Fibroblast of lung (primary cell): ENCODE measurements around the gene TOX2. TPM values are rescaled to one million over a fixed set of nuclear protein-coding genes. Genes with fewer than 3 reads are reported as not detected.

Experiments used
- DNase-seq, 2 donors: peaks; one replicate each; pipeline versions ENCODE4 v3.0.0 to v3.0.0-alpha.2; 2010; ENCODE audit warnings: low read depth in 2 of 2
- H2AFZ ChIP-seq: 2 replicates; pipeline ENCODE4 v1.5.1; 2012; ENCODE audit warnings: low read length, control low read depth, inconsistent platforms
- H3K27ac ChIP-seq: 2 replicates; pipeline ENCODE4 v1.5.1; 2011; ENCODE audit warnings: low read length, control low read depth; ENCODE audit not compliant: insufficient read depth
- H3K27me3 ChIP-seq: 2 replicates; pipeline ENCODE4 v1.5.1; 2011; ENCODE audit warnings: mild to moderate bottlenecking, low read length; ENCODE audit not compliant: control insufficient read depth, insufficient read depth
- H3K36me3 ChIP-seq: 2 replicates; pipeline ENCODE4 v1.5.1; 2011; ENCODE audit warnings: low read length; ENCODE audit not compliant: control insufficient read depth, insufficient read depth
- H3K4me1 ChIP-seq: 2 replicates; pipeline ENCODE4 v1.5.1; 2011; ENCODE audit warnings: low read length; ENCODE audit not compliant: control insufficient read depth, insufficient read depth; ENCODE audit errors: extremely low read depth
- H3K4me2 ChIP-seq: 2 replicates; pipeline ENCODE4 v1.5.1; 2011; ENCODE audit warnings: low read length, control low read depth; ENCODE audit not compliant: insufficient read depth; ENCODE audit errors: extremely low read depth
- H3K4me3 ChIP-seq, 4 experiments: fragments of 200-600 bp in 1 of 4; sonication (generic) in 1 of 4; replicated peaks in 1 of 4; 2 replicates each; pipeline ENCODE4 v1.5.1; 2011 to 2016; ENCODE audit warnings: low read length in 4 of 4, low read depth in 3 of 4, mild to moderate bottlenecking in 3 of 4, control low read depth in 2 of 4, inconsistent platforms in 1 of 4, mixed read lengths in 1 of 4; ENCODE audit not compliant: insufficient read depth in 1 of 4; ENCODE audit errors: control extremely low read depth in 1 of 4
- H3K79me2 ChIP-seq: 2 replicates; pipeline ENCODE4 v1.5.1; 2012; ENCODE audit warnings: mild to moderate bottlenecking, low read length, inconsistent platforms; ENCODE audit not compliant: control insufficient read depth, insufficient read depth
- H3K9ac ChIP-seq: 2 replicates; pipeline ENCODE4 v1.5.1; 2011; ENCODE audit warnings: mild to moderate bottlenecking, low read length, control low read depth; ENCODE audit not compliant: insufficient read depth
- H3K9me3 ChIP-seq: 2 replicates; pipeline ENCODE4 v1.5.1; 2012; ENCODE audit warnings: low read depth, low read length; ENCODE audit not compliant: control insufficient read depth, insufficient read depth
- H4K20me1 ChIP-seq: 2 replicates; pipeline ENCODE4 v1.5.1; 2011; ENCODE audit warnings: low read length; ENCODE audit not compliant: control insufficient read depth, insufficient read depth; ENCODE audit errors: extremely low read depth
- CTCF ChIP-seq, 2 donors: IDR thresholded peaks in 1 of 2; conservative IDR thresholded peaks in 1 of 2; 1 replicate in 1 of 2; 2 replicates in 1 of 2; pipeline ENCODE4 v1.5.1; 2011 to 2012; ENCODE audit warnings: low read length in 2 of 2, control low read depth in 1 of 2, inconsistent platforms in 1 of 2, low read depth in 1 of 2, mild to moderate bottlenecking in 1 of 2
- EZH2 ChIP-seq: IDR thresholded peaks from 2 replicates; pipeline ENCODE4 v1.5.1; 2012; ENCODE audit warnings: low read length, control low read depth, mild to moderate bottlenecking; ENCODE audit errors: missing control alignments
- polyA plus RNA-seq, 2 donors: library from polyadenylated mRNA; depleted of rRNA in 1 of 2; stranded (reverse) in 1 of 2; unstranded in 1 of 2; fragments of >200 nt; gene quantifications; 2 replicates each; pipeline ENCODE4 v1.2.1, GENCODE V29; 2011 to 2012; ENCODE audit warnings: missing spikeins in 1 of 2
- total RNA-seq: library from RNA; depleted of rRNA; stranded (reverse); fragments of >200 nt; gene quantifications from 2 replicates; pipeline ENCODE4 v1.2.1, GENCODE V29; 2014

The TOX2 gene
- total and polyA plus RNA-seq, 2 donors (not counting 1 experiment from before 2014, with no cell fraction given) = 5.9 to 9.6 TPM

- no peaks in the 10 kb centered on the region for H3K4me1 ChIP-seq
- DNase-seq = no peak
- H3K9ac ChIP-seq = no peak overlapping the region
- peaks cover 6% of the 10 kb centered on the region for H3K36me3 ChIP-seq
- no peak overlapping the region for H2AFZ ChIP-seq
- H3K4me3 ChIP-seq = no peak overlapping the region
- no peak overlapping the region for H3K4me2 ChIP-seq
- no peak overlapping the region for H3K27ac ChIP-seq
- no peaks in the 10 kb centered on the region for H3K27me3 ChIP-seq
- no peaks in the 10 kb centered on the region for H3K9me3 ChIP-seq
- H4K20me1 ChIP-seq = no peaks in the 10 kb centered on the region
- H3K79me2 ChIP-seq = no peaks in the 10 kb centered on the region
- TF ChIP-seq CTCF (conservative IDR thresholded peaks at IDR 0.05 in 1 of 2, IDR thresholded peaks at IDR 0.05 in 1 of 2; ENCODE audit: low read depth in 1 of 2, low read length in 2 of 2) = no peak
Measured at GRCh38 chr20:44066645-44067606, 152.3 kb downstream of the TOX2 start.

DNA sequence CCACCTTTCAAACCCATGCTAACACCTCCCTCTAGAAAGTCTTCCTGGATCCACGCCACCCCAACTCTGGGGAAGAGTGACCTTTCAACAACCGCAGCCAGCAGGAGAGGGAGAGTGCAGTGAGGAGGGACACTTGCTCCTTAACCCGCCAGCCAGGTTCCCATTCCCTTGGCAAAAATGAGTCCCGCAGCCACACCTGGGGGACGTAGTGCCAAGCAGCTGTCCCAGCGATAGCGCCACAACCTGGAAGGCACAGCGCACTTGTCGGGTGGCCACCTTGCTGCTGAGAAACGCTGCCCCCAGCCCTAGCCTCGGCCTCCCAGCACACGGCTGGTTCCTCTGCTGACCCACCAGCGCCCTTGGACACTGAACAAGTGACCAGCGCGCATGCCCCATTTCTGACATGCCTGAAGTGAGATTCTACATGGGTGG lies 153.0 kb downstream of the TOX2 start:
- H3K27me3 ChIP-seq = no peaks in the 10 kb centered on the region
- H2AFZ ChIP-seq = no peak overlapping the region
- no peaks in the 10 kb centered on the region for H3K4me1 ChIP-seq
- TF ChIP-seq EZH2 = no peak
- TF ChIP-seq CTCF (conservative IDR thresholded peaks at IDR 0.05 in 1 of 2, IDR thresholded peaks at IDR 0.05 in 1 of 2; ENCODE audit: low read depth in 1 of 2, low read length in 2 of 2) = no peak
- H3K4me2 ChIP-seq = no peak overlapping the region
- H3K4me3 ChIP-seq = no peak overlapping the region
- no peaks in the 10 kb centered on the region for H3K9me3 ChIP-seq
- no peak for DNase-seq
- no peaks in the 10 kb centered on the region for H4K20me1 ChIP-seq
- peaks cover 6% of the 10 kb centered on the region for H3K36me3 ChIP-seq
- no peaks in the 10 kb centered on the region for H3K79me2 ChIP-seq
- H3K9ac ChIP-seq = no peak overlapping the region
- no peak overlapping the region for H3K27ac ChIP-seq

DNA sequence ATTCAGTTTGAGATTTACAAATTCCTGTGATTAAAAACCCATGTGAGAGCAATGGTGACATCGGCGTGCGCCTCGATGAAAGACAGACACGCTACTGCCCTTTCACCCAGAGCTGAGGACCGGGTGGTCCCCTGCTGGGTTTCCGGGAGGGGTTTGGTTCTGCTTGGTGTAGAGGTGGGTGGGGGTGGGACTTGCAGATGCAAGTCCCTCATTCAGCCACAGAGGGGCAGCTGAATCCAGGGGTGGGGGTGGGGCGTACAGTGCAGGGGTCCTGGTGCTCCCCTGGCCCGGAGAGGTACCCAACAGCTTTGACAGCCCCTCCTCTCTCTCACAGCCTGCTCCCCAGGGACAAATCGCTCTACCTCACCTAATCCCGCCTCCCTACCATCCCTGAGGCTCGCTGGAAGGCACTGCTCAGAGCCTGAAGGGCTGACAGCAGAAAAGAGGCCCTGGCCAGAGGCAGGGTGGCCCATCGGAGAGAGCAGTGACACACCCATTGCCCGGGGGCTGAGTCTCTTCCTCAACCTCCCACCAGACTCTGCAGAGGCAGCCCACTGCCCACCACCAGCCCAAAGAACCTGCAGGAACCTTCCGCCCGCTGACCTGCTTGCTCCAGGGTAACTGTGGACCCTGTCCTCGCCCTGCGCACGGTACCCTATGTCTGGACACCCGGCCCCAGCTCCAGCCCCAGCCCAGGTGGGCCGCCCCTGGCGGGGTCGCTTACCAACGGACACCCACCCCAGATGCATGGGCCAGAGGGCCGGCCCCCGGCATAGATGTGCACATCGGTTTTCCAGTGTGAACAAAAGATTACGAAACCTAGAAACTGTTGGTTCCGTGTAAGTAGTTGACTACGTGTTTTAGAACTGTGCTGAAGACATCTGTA lies 153.9 kb downstream of the TOX2 start:
- DNase-seq = no peak
- no peaks in the 10 kb centered on the region for H3K79me2 ChIP-seq
- TF ChIP-seq CTCF (conservative IDR thresholded peaks at IDR 0.05 in 1 of 2, IDR thresholded peaks at IDR 0.05 in 1 of 2; ENCODE audit: low read depth in 1 of 2, low read length in 2 of 2) = peak in 1 of 2 donors; percentile 11
- TF ChIP-seq EZH2 = no peak

More for the DNA sequence above, 153.9 kb downstream of the TOX2 start:
- peaks cover 6% of the 10 kb centered on the region for H3K36me3 ChIP-seq
- H3K9me3 ChIP-seq = no peaks in the 10 kb centered on the region
- no peak overlapping the region for H3K27ac ChIP-seq
- H3K4me1 ChIP-seq = no peaks in the 10 kb centered on the region
- no peak overlapping the region for H2AFZ ChIP-seq
- no peaks in the 10 kb centered on the region for H3K27me3 ChIP-seq
- no peak overlapping the region for H3K4me3 ChIP-seq
- H4K20me1 ChIP-seq = no peaks in the 10 kb centered on the region
- H3K9ac ChIP-seq = no peak overlapping the region
- no peak overlapping the region for H3K4me2 ChIP-seq
